Neural cell (in vitro differentiated cells): ENCODE data around the gene BBS12. TPM values are rescaled to one million over a fixed set of nuclear protein-coding genes. Genes with fewer than 3 reads are reported as not detected.
A peak's percentile ranks its signal among the peaks of the same experiment; 100 is the strongest.

Experiments used
- H2AFZ ChIP-seq: fragments of 200-600, 300-800 bp; sonication (generic), shearing (Covaris generic); 2 replicates; pipeline ENCODE4 v1.6.0; 2014; ENCODE audit warnings: low read depth, mild to moderate bottlenecking, antibody characterized with exemption, low read length, moderate library complexity
- H3F3A ChIP-seq: fragments of 200-600 bp; shearing (Covaris generic); 2 replicates; pipeline ENCODE4 v1.6.1; 2016; ENCODE audit warnings: mild to moderate bottlenecking, moderate library complexity, mixed read lengths, antibody characterized with exemption, low read length; ENCODE audit not compliant: insufficient read depth, poor library complexity, severe bottlenecking
- H3K27ac ChIP-seq: fragments of 200-600, 300-800 bp; sonication (generic), shearing (Covaris generic); 2 replicates; pipeline ENCODE4 v1.5.1; 2014; ENCODE audit warnings: mild to moderate bottlenecking, low read length, moderate library complexity
- H3K27me3 ChIP-seq: fragments of 300-800, 200-600 bp; sonication (generic), shearing (Covaris generic); 2 replicates; pipeline ENCODE4 v1.6.0; 2014; ENCODE audit warnings: mild to moderate bottlenecking, low read depth, low read length, moderate library complexity; ENCODE audit not compliant: insufficient read depth
- H3K36me3 ChIP-seq: fragments of 300-800, 200-600 bp; sonication (generic), shearing (Covaris generic); 2 replicates; pipeline ENCODE4 v1.5.1; 2014; ENCODE audit warnings: mild to moderate bottlenecking, antibody characterized with exemption, low read length, moderate library complexity; ENCODE audit not compliant: insufficient read depth
- H3K4me2 ChIP-seq: fragments of 300-800, 200-600 bp; sonication (generic), shearing (Covaris generic); 2 replicates; pipeline ENCODE4 v1.6.0; 2014; ENCODE audit warnings: mild to moderate bottlenecking, low read length
- H3K4me3 ChIP-seq: fragments of 300-800, 200-600 bp; sonication (generic), shearing (Covaris generic); 2 replicates; pipeline ENCODE4 v1.5.1; 2014; ENCODE audit warnings: mild to moderate bottlenecking, low read length, moderate library complexity
- H3K79me2 ChIP-seq: fragments of 200-600 bp; shearing (Covaris generic); replicated peaks from 2 replicates; pipeline ENCODE4 v1.6.0; 2014; ENCODE audit warnings: mild to moderate bottlenecking, low read length, moderate library complexity; ENCODE audit not compliant: insufficient read depth
- H3K9ac ChIP-seq: fragments of 300-800, 200-600 bp; sonication (generic), shearing (Covaris generic); 2 replicates; pipeline ENCODE4 v1.6.1; 2016; ENCODE audit warnings: mild to moderate bottlenecking, low read length, mixed read lengths
- H3K9me2 ChIP-seq: fragments of 200-600 bp; shearing (Covaris generic); 2 replicates; pipeline ENCODE4 v1.6.1; 2016; ENCODE audit warnings: mild to moderate bottlenecking, low read length, mixed read lengths; ENCODE audit not compliant: insufficient read depth
- H3K9me3 ChIP-seq: fragments of 200-600, 300-800 bp; sonication (generic), shearing (Covaris generic); 2 replicates; pipeline ENCODE4 v1.6.1; 2016; ENCODE audit warnings: mild to moderate bottlenecking, mixed run types, low read length, moderate library complexity, mixed read lengths
- H4K20me1 ChIP-seq: fragments of 200-600 bp; shearing (Covaris generic); 2 replicates; pipeline ENCODE4 v1.6.1; 2016; ENCODE audit warnings: mild to moderate bottlenecking, mixed run types; ENCODE audit not compliant: insufficient read depth
- CTCF ChIP-seq: fragments of 450-650 bp; IDR thresholded peaks from 2 replicates; pipeline ENCODE4 v1.5.1; 2014; ENCODE audit warnings: antibody characterized with exemption, mild to moderate bottlenecking, moderate library complexity; ENCODE audit not compliant: poor library complexity, severe bottlenecking
- EP300 ChIP-seq: fragments of 450-650 bp; conservative IDR thresholded peaks from 2 replicates; pipeline ENCODE4 v1.6.1; 2014; ENCODE audit warnings: antibody characterized with exemption, mild to moderate bottlenecking, moderate library complexity; ENCODE audit not compliant: poor library complexity, severe bottlenecking
- EZH2 ChIP-seq: fragments of 200-600, 300-800 bp; shearing (Covaris generic), sonication (generic); IDR thresholded peaks from 2 replicates; pipeline ENCODE4 v1.6.1; 2014; ENCODE audit warnings: antibody characterized with exemption, low read length, borderline replicate concordance, mild to moderate bottlenecking; ENCODE audit not compliant: insufficient read depth, poor library complexity, severe bottlenecking
- MXI1 ChIP-seq: fragments of 450-650 bp; conservative IDR thresholded peaks from 2 replicates; pipeline ENCODE4 v1.6.1; 2014; ENCODE audit warnings: antibody characterized with exemption, mild to moderate bottlenecking; ENCODE audit not compliant: poor library complexity, severe bottlenecking
- POLR2AphosphoS5 ChIP-seq: IDR thresholded peaks from 2 replicates; pipeline ENCODE4 v1.6.1; 2012
- RAD21 ChIP-seq: fragments of 450-650 bp; conservative IDR thresholded peaks from 2 replicates; pipeline ENCODE4 v1.6.1; 2014; ENCODE audit warnings: antibody characterized with exemption, mild to moderate bottlenecking, moderate library complexity
- REST ChIP-seq: IDR thresholded peaks from 2 replicates; pipeline ENCODE4 v1.6.1; 2012; ENCODE audit warnings: borderline replicate concordance
- SMC3 ChIP-seq: fragments of 450-650 bp; conservative IDR thresholded peaks from 2 replicates; pipeline ENCODE4 v1.6.1; 2014; ENCODE audit warnings: antibody characterized with exemption, mild to moderate bottlenecking, moderate library complexity; ENCODE audit not compliant: poor library complexity
- TAF1 ChIP-seq: IDR thresholded peaks from 2 replicates; pipeline ENCODE4 v1.6.1; 2012; ENCODE audit warnings: low read depth
- polyA plus RNA-seq: library from polyadenylated mRNA; depleted of rRNA; stranded (reverse); fragments of >200 nt; gene quantifications from 2 replicates; pipeline ENCODE4 v1.2.3, GENCODE V29; 2014

Gene BBS12
- polyA plus RNA-seq, 1 donor from 2014 or later, result 3.7 TPM

GRCh38 chr4:122728856-122729255 lies 3.6 kb upstream of the BBS12 start:
- no peak overlapping the region for H3K4me2 ChIP-seq
- no peaks in the 10 kb centered on the region for H3K9me2 ChIP-seq
- no peak overlapping the region for H3K27ac ChIP-seq
- H3K27me3 ChIP-seq, result no peaks in the 10 kb centered on the region
- TF ChIP-seq POLR2AphosphoS5, result no peak
- no peak for TF ChIP-seq SMC3
- TF ChIP-seq REST, result no peak
- TF ChIP-seq MXI1, result no peak
- TF ChIP-seq EP300, result no peak
- no peak for TF ChIP-seq RAD21
- no peak for TF ChIP-seq EZH2
- TF ChIP-seq CTCF, result no peak
- TF ChIP-seq TAF1, result no peak
- no peak overlapping the region for H3K9ac ChIP-seq
- no peaks in the 10 kb centered on the region for H3K79me2 ChIP-seq
- no peaks in the 10 kb centered on the region for H3K9me3 ChIP-seq
- no peaks in the 10 kb centered on the region for H3K36me3 ChIP-seq
- no peaks in the 10 kb centered on the region for H3F3A ChIP-seq
- H2AFZ ChIP-seq, result no peak overlapping the region
- no peak overlapping the region for H3K4me3 ChIP-seq
- no peaks in the 10 kb centered on the region for H4K20me1 ChIP-seq

- H3K4me2 ChIP-seq, result peak overlapping the region; percentile 27
These were observed 828 bp upstream of the BBS12 start for GRCh38 chr4:122731676-122732075.

More at GRCh38 chr4:122731676-122732075, 828 bp upstream of the BBS12 start:
- Histone ChIP-seq H3K9me3 (no peaks in the 10 kb centered on the region), H3K79me2 (peaks cover 6% of the 10 kb centered on the region), H4K20me1 (no peaks in the 10 kb centered on the region), H3K27me3 (no peaks in the 10 kb centered on the region), H2AFZ (peak overlapping the region; percentile 12), H3K9me2 (no peaks in the 10 kb centered on the region), H3K36me3 (no peaks in the 10 kb centered on the region), H3K27ac (no peak overlapping the region), H3K9ac (peak overlapping the region; percentile 15), H3K4me3 (peak overlapping the region; percentile 81), H3F3A (no peaks in the 10 kb centered on the region)
- TF ChIP-seq CTCF, result no peak
- no peak for TF ChIP-seq RAD21
- TF ChIP-seq MXI1, result no peak
- TF ChIP-seq EP300, result no peak
- TF ChIP-seq TAF1, result no peak
- TF ChIP-seq EZH2, result no peak
- TF ChIP-seq SMC3, result no peak
- no peak for TF ChIP-seq POLR2AphosphoS5
- TF ChIP-seq REST, result no peak
